Colon (tissue), 2 donors: ENCODE data around the gene MAMSTR.

ENCODE experiments used
- FAIRE-seq: peaks from 2 replicates; lab custom pipeline; 2012; peaks lifted over from hg19 to GRCh38; lab: Jason Lieb, UNC
- donor health status: control.
- donor health status: control.

The MAMSTR gene

DNA sequence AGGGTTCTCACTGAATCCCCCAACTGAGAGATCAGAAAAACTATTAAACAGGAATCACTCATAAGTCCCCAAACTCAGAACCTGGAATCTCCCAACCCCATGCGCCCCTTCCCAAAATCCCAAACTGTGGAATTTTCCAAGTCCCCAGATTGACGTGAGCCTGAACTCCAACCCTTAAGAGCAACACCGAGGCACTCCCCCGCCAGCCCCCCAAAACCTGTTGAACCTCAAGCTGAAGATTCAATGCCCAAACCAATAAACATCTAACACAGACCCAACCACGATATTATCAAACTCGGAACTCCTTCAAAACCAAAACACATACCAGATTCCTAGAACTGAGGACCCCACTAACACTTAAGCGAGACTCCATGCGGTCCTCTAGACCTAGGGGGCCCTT is 26.6 kb upstream of the MAMSTR start:
- no peak for FAIRE-seq

DNA sequence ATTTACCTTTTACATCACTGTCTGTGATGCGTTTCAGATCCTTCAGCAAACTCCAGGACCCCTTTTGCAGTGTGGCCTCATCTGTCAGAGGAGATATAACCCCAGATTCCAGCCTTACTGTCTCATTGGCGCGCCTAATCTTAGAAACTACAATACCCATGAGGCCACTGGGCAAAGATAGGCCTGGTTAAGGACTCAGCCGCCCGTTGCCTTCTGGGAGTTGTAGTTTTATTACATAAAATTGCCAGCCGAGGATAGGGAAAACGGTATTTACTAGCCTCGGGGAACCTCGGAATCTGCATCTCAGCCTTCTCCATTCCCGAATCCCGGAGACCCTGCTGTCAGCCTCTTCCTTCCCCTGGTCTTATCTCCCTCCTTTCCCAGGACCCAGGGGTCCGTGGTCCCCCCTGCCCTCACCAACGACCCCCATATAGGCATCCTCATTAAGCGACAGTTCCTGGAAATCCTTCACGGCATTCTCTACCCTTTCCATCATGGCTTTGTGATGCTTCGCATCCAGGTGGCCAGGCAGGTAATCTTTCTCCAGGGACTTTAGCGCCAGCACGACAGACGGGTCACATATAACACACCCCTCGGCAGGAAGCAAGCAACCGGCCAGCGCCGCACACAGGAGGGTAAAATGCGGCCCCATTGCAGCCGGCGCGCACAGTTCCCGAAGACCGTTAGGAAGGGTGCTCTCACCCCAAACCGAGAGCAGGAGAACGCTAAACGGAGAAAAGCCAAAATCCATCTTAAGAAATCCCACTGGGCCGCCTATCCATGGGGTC is 25.9 kb upstream of the MAMSTR start:
- no peak for FAIRE-seq

DNA sequence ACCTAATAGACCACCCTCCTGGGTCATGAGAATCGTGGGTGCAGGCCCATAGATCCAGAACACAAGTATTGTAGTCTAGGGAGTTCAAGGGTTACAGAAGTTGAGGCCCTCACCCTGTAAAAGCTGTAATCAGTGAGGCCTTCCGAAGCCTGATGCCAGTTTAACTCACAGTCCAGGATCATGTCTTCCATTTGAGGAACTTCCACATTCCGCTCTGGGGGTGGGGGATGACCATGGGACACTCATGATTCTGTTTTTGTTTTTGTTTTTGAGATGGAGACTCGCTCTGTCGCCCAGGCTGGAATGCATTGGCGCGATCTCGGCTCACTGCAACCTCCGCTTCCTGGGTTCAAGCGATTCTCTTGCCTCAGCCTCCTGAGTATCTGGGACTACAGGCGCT is 22.6 kb upstream of the MAMSTR start:
- FAIRE-seq: no peak

- FAIRE-seq: no peak
These were observed 21.8 kb upstream of the MAMSTR start for GRCh38 chr19:48741129-48741999.

DNA sequence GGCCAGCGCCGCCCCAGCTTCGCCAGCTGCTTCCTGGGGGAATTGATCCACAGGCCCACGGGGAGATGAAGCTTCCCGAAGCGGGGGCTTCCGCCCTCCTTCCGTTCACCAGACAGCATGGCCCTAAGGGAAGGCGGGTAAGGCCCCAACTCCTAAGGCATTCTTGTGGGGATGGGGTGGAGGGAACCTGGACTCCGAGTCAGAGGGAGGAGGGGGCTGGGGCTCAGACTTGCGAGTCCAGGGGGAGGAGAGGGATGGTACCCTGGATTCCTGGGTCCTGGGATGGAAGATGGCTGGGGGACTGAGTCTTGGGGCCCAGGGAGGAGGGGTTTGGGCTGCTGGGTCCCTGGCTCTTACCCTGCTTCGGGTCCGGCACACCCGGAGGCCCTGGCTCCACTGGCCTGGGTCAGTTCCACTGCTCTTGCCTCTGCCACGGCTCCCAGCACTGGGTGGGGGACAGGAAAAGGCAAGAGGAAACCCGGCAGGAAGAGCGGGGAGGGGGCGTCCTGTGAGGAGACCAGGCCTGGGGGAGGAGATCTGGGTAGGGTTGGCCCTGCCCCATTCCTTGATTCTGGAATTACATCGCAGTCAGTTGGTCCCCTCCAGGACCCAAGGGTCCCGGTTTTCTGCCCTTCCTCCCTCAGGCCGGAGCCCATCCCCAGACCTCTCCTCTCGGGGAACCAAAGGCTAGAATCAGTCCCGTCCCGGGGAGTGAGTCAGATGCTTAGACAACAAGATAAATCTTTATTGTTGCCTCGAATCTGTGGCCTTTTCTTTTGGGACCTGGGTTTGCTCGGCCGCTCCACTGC is 20.8 kb upstream of the MAMSTR start, which contains the start of gene RASIP1:
TSS of gene RASIP1 (minus strand) at position 447 of the 809 bp plus-strand sequence. CDS start at position 119, 328 bp downstream.
- FAIRE-seq: no peak

DNA sequence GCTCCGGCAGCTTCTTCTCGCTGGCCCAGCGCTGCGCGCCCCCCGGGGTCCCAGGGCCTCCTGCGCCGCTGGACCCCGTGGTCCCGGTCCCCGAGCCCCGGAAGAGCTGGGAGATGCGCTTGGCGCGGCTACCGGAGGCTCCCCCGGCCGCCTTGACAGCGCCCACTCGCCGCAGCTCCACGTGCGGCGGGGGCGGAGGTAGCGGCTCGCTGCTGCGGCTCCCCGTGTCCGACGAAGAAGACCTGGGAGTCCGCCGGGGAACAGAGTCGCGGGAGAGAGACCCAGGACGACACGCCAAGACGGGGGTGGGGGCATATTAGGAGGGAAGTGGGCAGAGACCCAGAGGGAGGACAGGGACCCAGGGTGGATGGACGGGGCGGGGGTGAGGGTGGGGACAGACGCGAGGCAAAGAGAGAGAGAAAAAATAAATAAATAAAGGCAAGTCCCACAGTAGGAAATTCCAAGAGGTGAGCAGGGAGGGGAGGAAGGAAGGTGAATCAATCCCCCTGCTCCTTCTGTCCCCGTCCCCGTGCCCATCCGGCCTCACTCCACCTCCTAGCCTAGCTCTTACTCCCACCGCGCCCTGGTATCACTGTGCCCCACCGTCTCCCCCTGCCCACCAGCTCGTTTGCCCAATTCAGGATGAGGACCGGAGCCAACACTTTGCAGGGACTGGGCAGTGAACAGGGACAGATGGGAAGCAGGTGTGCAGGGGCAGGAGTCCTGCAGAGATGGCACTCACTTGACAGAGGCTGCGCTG is 20.1 kb upstream of the MAMSTR start:
- FAIRE-seq: no peak

GRCh38 chr19:48738557-48739403 is 19.3 kb upstream of the MAMSTR start:
- FAIRE-seq: no peak

GRCh38 chr19:48737360-48737998 is 18.0 kb upstream of the MAMSTR start:
- no peak for FAIRE-seq

DNA sequence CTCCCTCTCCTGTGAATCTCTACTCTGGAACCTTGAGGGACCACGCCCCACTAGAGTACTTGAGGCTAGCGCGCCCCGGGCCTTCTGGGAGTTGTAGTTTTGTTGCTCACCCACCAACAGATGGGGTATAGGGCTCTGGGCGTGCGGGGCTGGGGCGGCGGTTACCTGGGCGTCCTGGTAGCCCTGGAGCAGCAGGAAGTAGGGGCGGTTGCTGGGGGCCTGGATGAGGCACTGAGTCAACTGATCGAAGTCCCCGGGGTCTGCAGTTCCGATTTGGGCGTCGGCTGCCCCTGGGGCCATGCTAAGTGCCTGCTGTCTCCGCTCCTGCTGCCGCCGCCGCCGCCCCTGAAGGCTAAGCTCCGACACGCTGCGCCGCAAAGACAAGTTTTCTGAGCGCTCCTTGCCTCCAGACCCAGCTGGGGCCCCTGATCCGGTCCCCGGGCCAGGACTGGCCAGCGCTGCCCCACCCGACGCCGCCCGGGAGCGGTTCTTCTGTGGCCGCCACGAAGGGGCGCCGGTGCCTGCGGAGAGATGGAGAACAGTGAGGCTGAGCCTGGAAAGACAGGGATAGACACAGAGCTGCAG is 15.6 kb upstream of the MAMSTR start:
- no peak for FAIRE-seq

- FAIRE-seq: no peak
These were observed 15.1 kb upstream of the MAMSTR start for GRCh38 chr19:48734625-48735024.

- FAIRE-seq: no peak
These were observed 11.9 kb upstream of the MAMSTR start for GRCh38 chr19:48731452-48731851.

DNA sequence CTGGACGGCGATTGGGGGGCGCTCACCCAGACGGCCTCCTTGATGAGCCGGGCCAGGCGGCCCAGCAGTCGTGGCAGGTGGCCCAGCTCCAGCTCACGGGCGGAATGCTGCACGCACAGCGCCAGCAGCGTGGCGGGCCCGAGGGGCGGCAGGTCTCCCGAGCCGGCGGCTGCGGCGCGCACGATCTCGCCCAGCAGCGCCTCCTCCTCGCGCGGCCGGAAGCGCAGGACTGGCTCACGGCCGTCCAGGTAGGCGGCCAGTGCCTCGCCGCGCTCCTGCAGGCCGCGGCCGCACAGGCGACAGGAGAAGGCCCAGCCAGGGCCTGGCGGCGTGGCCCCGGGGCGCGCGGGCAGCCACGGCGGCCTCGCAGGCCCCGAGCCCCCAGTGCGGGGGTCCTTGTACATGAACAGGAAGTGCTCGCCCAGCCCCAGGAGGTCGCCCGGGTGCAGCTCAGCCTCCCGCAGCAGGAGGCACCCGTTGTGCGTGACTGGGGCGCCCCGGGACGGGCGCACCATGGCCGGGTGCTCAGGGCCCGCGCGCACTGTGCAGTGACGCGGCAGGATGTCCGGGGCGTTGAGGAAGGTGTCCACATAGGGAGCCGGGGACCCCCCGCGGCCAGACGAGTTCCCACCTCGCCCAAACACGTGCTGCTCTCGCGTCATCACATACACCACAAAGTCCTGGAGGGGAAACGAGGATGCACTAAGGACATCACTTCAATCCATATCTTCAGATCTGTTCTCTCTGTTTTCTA is 9.6 kb upstream of the MAMSTR start:
- FAIRE-seq: no peak

DNA sequence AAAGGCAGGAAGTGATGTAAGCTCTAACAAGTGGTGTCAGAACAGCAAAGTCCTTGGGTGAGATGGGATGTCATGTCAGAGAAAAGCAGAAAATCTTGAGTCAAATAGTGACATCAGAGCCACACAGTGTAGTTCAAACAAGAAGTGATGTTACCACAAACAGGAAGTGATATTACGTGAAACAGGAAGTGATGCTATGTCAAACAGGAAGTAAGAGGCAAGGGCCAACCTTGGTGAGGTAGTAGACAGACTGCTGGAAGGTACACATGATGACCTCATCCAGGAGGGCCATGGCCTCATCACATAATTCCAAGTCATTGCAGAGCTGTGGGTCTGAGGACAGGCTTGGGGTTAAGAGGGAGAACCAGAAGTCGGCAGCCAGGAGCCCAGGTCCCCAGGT is 7.0 kb upstream of the MAMSTR start:
- no peak for FAIRE-seq

- no peak for FAIRE-seq
These were observed 5.5 kb upstream of the MAMSTR start for GRCh38 chr19:48724796-48725753.

DNA sequence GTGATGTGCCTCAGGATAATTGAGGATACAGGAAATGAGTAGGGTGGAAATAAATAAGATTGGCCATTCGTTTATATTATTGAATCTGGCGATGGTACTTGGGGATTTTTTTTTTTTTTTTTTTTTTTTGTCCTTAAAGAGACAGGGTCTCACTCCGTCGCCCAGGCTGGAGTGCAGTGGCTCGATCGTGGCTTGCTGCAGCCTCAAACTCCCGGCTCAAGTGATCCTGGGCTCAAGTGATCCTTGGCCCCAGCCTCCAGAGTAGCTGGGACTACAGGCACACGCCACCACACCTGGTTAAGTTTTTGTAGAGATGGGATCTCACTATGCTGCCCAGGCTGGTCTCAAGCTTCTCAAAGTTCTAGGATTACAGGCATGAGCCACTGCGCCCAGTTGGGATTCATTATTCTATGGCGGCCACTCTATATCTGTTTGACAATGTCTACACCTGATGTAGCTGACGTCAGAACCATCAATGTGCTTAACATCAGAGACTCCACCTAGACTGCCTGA is 2.7 kb upstream of the MAMSTR start:
- FAIRE-seq: no peak

DNA sequence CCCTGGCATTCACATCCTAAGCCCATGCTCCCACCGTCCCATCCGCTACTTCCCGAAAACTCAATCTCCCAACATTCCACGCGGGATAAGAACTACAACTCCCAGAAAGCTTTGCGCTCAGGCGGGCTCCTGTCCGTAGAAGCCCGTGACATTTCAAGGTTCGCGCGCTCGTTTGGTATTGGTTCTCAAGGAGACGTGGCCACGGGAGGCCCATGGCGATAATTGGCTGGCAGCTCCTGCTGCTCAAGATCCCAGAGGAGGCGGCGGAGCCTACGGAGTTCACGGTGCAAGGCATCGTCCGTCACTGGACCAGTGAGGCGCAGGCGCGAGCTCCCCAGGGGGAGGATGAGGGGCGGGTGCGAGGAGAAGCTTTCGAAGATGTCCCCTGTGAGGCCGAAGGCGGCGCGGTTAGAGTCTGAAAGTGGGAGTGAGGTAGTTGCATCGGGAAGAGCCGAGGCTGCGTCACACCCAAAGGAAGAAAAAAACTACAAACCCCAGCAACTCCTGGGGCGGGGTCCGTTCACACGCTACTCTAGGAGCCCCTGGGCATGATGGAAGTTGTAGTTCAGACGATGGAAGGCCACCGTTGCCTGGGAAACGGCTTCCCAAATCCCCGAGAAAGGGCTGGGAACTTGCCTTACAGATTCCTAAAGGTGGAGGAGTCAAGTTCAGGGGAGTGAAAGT is 1.2 kb upstream of the MAMSTR start:
- no peak for FAIRE-seq

- FAIRE-seq: no peak
These were observed 707 bp upstream of the MAMSTR start for GRCh38 chr19:48720251-48720612.
